Stimulated activated CD4-positive, alpha-beta T cell treated with anti-CD3 and anti-CD28 coated beads, Interleukin-12 subunit alpha, Interleukin-12 subunit beta, amount 100 ng/mL, for 48 hours (primary cell): ENCODE measurements around the gene PAX5.
"Not testable (repeated sequence)": the region's sequence is repeated elsewhere in the genome, so short reads cannot be mapped to it uniquely, and the experiment has no call there.

Experiments used
- DNase-seq, 3 donors: peaks; one replicate each; pipeline ENCODE4 v3.0.0-alpha.2; 2020; ENCODE audit warnings: low read depth in 2 of 3, low spot score in 1 of 3

Gene PAX5

GRCh38 chr9:36881743-36882441, 152.2 kb downstream of the PAX5 start:
- no peak for DNase-seq

GRCh38 chr9:36881316-36881715, 152.8 kb downstream of the PAX5 start:
- DNase-seq = no peak

GRCh38 chr9:36880075-36880474, 154.0 kb downstream of the PAX5 start:
- DNase-seq = no peak

- DNase-seq = peak in 1 of 3 donors; percentile 20
These were observed 154.8 kb downstream of the PAX5 start for GRCh38 chr9:36878986-36879982.

GRCh38 chr9:36877239-36877638, 156.8 kb downstream of the PAX5 start:
- DNase-seq = no peak

GRCh38 chr9:36876056-36876455, 158.0 kb downstream of the PAX5 start:
- no peak for DNase-seq

GRCh38 chr9:36874921-36875320, 159.1 kb downstream of the PAX5 start:
- no peak for DNase-seq

GRCh38 chr9:36874261-36874660, 159.8 kb downstream of the PAX5 start:
- DNase-seq = no peak

GRCh38 chr9:36873247-36873875, 160.7 kb downstream of the PAX5 start:
- peak; percentile 56 to 69 (median 66) for DNase-seq

- DNase-seq = no peak
These were observed 161.4 kb downstream of the PAX5 start for GRCh38 chr9:36872641-36873040.

- no peak for DNase-seq
These were observed 162.5 kb downstream of the PAX5 start for GRCh38 chr9:36871606-36872005.

- no peak for DNase-seq
These were observed 163.1 kb downstream of the PAX5 start for GRCh38 chr9:36870960-36871359.

GRCh38 chr9:36869605-36870004, 164.5 kb downstream of the PAX5 start:
- not testable (repeated sequence) for DNase-seq

GRCh38 chr9:36868586-36869282, 165.3 kb downstream of the PAX5 start:
- no peak for DNase-seq

- DNase-seq = no peak
These were observed 166.2 kb downstream of the PAX5 start for GRCh38 chr9:36867672-36868471.

- no peak for DNase-seq
These were observed 166.8 kb downstream of the PAX5 start for GRCh38 chr9:36867241-36867640.

GRCh38 chr9:36866840-36867239, 167.2 kb downstream of the PAX5 start:
- DNase-seq = no peak

GRCh38 chr9:36865731-36866635, 168.1 kb downstream of the PAX5 start:
- no peak for DNase-seq
